Spleen (tissue), 7 donors: ENCODE results near the gene BAAT.

Experiments used
- CTCF ChIP-seq, 11 experiments: fragments of 200-600 bp in 7 of 11; fragments of 450-650 bp in 4 of 11; sonication (generic) in 4 of 11; IDR thresholded peaks in 8 of 11; conservative IDR thresholded peaks in 3 of 11; 1 replicate in 7 of 11; 2 replicates in 4 of 11; pipeline versions ENCODE4 v1.4.0 to v1.8.0; 2016 to 2021; ENCODE audit warnings: antibody characterized with exemption in 11 of 11, inconsistent platforms in 4 of 11, mild to moderate bottlenecking in 1 of 11
- POLR2A ChIP-seq, 3 donors: fragments of 450-650 bp; IDR thresholded peaks; one replicate each; pipeline ENCODE4 v1.5.1; 2017; ENCODE audit warnings: antibody characterized with exemption in 3 of 3, mild to moderate bottlenecking in 1 of 3
- POLR2AphosphoS5 ChIP-seq, 3 donors: sonication (generic); formaldehyde crosslinking; IDR thresholded peaks; one replicate each; pipeline ENCODE4 v1.5.1; 2017; ENCODE audit warnings: antibody characterized with exemption in 3 of 3
- donor health status: DM: no; HTN: no; CAD: no; lungs with moderate emphysema.
- donor health status: DM: no; HTN: no; CAD: no.
- donor health status: DM: no; HTN: no; CAD: no.

- no peak for TF ChIP-seq POLR2A (IDR thresholded peaks at IDR 0.05)
- TF ChIP-seq CTCF (IDR thresholded peaks at IDR 0.05 in 8 of 11, conservative IDR thresholded peaks at IDR 0.05 in 3 of 11): no peak
- no peak for TF ChIP-seq POLR2AphosphoS5 (IDR thresholded peaks at IDR 0.05)
These were observed 1.4 kb downstream of the BAAT start for GRCh38 chr9:101383361-101383760.
